GM12874 (cell line): ENCODE data around the gene TSPOAP1.

ENCODE experiments used
- CTCF ChIP-seq: IDR thresholded peaks from 2 replicates; pipeline ENCODE4 v1.5.1; 2011; ENCODE audit warnings: low read depth, mild to moderate bottlenecking, control low read depth, low read length, moderate library complexity; ENCODE audit not compliant: insufficient read depth

TSPOAP1 gene

GRCh38 chr17:58315281-58315711, 13.3 kb downstream of the TSPOAP1 start:
- TF ChIP-seq CTCF: no peak

- no peak for TF ChIP-seq CTCF
These were observed 13.9 kb downstream of the TSPOAP1 start for GRCh38 chr17:58314706-58315015.

- no peak for TF ChIP-seq CTCF
These were observed 14.5 kb downstream of the TSPOAP1 start for GRCh38 chr17:58313815-58314705.

GRCh38 chr17:58312829-58313228, 15.8 kb downstream of the TSPOAP1 start:
- no peak for TF ChIP-seq CTCF

- no peak for TF ChIP-seq CTCF
These were observed 16.5 kb downstream of the TSPOAP1 start for GRCh38 chr17:58312021-58312630.

GRCh38 chr17:58311429-58311894, 17.1 kb downstream of the TSPOAP1 start:
- TF ChIP-seq CTCF: no peak

- TF ChIP-seq CTCF: no peak
These were observed 17.8 kb downstream of the TSPOAP1 start for GRCh38 chr17:58310511-58311428.
